ENCODE results near the gene DUS2. TPM values are rescaled to one million over a fixed set of nuclear protein-coding genes. Genes with fewer than 3 reads are reported as not detected.
A peak's percentile ranks its signal among the peaks of the same experiment; 100 is the strongest.

The DUS2 gene
- total RNA-seq, 4 donors from 2014 or later, result 8.4 to 12.5 (median 9.7) TPM

- Histone ChIP-seq H3K9me3 (no peaks in the 10 kb centered on the region), H3K27ac (replicated peaks in 1 of 4) (peak overlapping the region in 3 of 4 donors; percentile 32 to 69 (median 42)), H3K36me3 (peaks cover 38 to 91% (median 57%) of the 10 kb centered on the region in 4 donors), H3K27me3 (no peaks in the 10 kb centered on the region), H3K4me3 (no peak overlapping the region), H3K4me1 (peaks cover 10 to 30% (median 22%) of the 10 kb centered on the region in 4 donors)
- peak; percentile 78 for DNase-seq (ENCODE audit: extremely low spot score)
- TF ChIP-seq POLR2AphosphoS5 (IDR thresholded peaks at IDR 0.05) (peak in 1 of 2 donors; percentile 37), EP300 (IDR thresholded peaks at IDR 0.05) (no peak)
- 68% methylated on average over 6 of the region's 9 CpGs for WGBS
- intact Hi-C loops (cut with DNase I), result no loop called here
These were observed 49.1 kb downstream of the DUS2 start for GRCh38 chr16:68072038-68072695.

GRCh38 chr16:68073902-68074760 is 51.0 kb downstream of the DUS2 start:
- 86% methylated on average over 9 of the region's 9 CpGs for WGBS
- Histone ChIP-seq H3K4me1 (peaks cover 20 to 35% (median 26%) of the 10 kb centered on the region in 4 donors), H3K27me3 (no peaks in the 10 kb centered on the region), H3K27ac (replicated peaks in 1 of 4) (no peak overlapping the region), H3K36me3 (peaks cover 46 to 97% (median 69%) of the 10 kb centered on the region in 4 donors), H3K4me3 (no peak overlapping the region), H3K9me3 (no peaks in the 10 kb centered on the region)
- TF ChIP-seq EP300 (IDR thresholded peaks at IDR 0.05), result no peak
- no peak for TF ChIP-seq POLR2AphosphoS5 (IDR thresholded peaks at IDR 0.05)
- no peak for TF ChIP-seq POLR2A (IDR thresholded peaks at IDR 0.05; ENCODE audit: low read depth)
- TF ChIP-seq CTCF (IDR thresholded peaks at IDR 0.05), result no peak
- intact Hi-C loops (cut with DNase I), result no loop called here
- DNase-seq (ENCODE audit: extremely low spot score), result peak; percentile 66

DNA sequence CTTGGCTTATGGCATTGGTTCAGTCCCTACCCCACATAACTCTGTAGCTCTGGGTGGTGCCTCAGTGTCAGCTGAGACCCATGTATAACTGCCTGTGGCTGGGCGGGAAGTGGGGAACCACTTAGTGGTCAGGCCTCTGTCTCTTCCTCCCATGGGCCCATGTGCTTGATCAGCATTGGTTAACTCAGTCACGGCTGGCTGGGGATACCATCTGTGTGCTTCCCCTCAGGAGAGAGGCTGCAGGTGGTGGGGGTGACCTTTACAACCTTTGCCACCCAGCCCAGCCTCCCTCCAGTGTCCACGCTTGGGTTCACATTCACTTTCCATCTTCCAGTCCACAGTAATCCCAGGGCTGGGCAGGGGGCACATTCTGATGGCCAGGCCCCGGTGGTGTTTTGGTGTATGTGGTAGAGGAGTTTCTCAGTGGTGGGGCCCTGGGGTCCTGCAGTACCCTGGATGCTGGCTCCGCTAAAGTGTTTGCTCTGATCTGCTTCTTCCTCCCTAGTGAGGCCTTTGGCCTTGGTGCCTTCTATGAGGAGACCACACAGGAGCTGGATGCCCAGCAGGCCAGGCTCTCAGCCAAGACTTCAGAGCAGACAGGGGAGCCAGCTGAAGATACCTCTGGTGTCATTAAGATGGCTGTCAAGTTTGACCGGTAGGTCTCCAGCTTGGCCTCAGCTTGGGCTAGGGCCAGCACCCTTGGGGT is 51.9 kb downstream of the DUS2 start:
- Histone ChIP-seq H3K36me3 (peaks cover 46 to 93% (median 67%) of the 10 kb centered on the region in 4 donors), H3K27me3 (no peaks in the 10 kb centered on the region), H3K4me1 (peaks cover 22 to 34% (median 31%) of the 10 kb centered on the region in 4 donors), H3K27ac (replicated peaks in 1 of 4) (no peak overlapping the region), H3K4me3 (no peak overlapping the region), H3K9me3 (no peaks in the 10 kb centered on the region)
- no peak for TF ChIP-seq EP300 (IDR thresholded peaks at IDR 0.05)
- no peak for TF ChIP-seq POLR2A (IDR thresholded peaks at IDR 0.05; ENCODE audit: low read depth)
- no peak for TF ChIP-seq CTCF (IDR thresholded peaks at IDR 0.05)
- TF ChIP-seq POLR2AphosphoS5 (IDR thresholded peaks at IDR 0.05), result no peak
- WGBS, result 94% methylated on average over 2 of the region's 6 CpGs
- intact Hi-C loops (cut with DNase I), result no loop called here
- DNase-seq (ENCODE audit: extremely low spot score), result peak; percentile 89

DNA sequence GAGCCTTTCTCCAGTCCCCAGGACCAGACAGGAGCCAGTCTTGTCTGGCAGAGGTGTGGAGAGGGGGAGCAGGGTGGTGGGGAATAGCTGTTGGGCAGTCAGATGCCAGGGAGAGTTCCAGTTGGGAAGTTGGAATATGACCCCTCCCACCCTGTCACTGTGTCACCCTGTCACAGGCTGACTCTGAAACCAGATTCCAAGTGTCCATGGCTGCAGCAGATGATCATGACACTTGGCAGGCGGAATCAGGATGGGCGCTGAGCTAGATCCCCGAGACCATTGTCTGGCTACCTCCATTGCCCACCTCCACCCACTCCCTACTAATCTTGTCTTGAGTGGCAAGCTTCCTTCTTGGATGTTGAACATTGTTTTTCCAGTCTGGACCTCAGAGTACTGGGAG is 52.9 kb downstream of the DUS2 start:
- TF ChIP-seq POLR2AphosphoS5 (IDR thresholded peaks at IDR 0.05) (no peak), POLR2A (IDR thresholded peaks at IDR 0.05; ENCODE audit: low read depth) (no peak), EP300 (IDR thresholded peaks at IDR 0.05) (no peak), CTCF (IDR thresholded peaks at IDR 0.05) (no peak)
- Histone ChIP-seq H3K36me3 (peaks cover 44 to 83% (median 61%) of the 10 kb centered on the region in 4 donors), H3K4me3 (no peak overlapping the region), H3K9me3 (no peaks in the 10 kb centered on the region), H3K4me1 (peaks cover 27 to 42% (median 39%) of the 10 kb centered on the region in 4 donors), H3K27ac (replicated peaks in 1 of 4) (no peak overlapping the region), H3K27me3 (no peaks in the 10 kb centered on the region)
- peak; percentile 42 for DNase-seq (ENCODE audit: extremely low spot score)
- intact Hi-C loops (cut with DNase I), result no loop called here
- 92% methylated on average over 3 of the region's 3 CpGs for WGBS

Data from esophagus muscularis mucosa (tissue), 4 donors.